ENCODE measurements around the gene TREM1.

- no peak for TF ChIP-seq POLR2AphosphoS5 (IDR thresholded peaks at IDR 0.05)
- no peak for TF ChIP-seq CTCF (IDR thresholded peaks at IDR 0.05)
Measured at GRCh38 chr6:41284726-41285125, 1.8 kb downstream of the TREM1 start.

Data from sigmoid colon (tissue), 4 donors.